NT2/D1 (cell line): ENCODE results near the gene RMI1.
A peak's percentile ranks its signal among the peaks of the same experiment; 100 is the strongest.

Source experiments
- DNase-seq: peaks from one replicate; pipeline ENCODE4 v3.0.0-alpha.2; 2011; ENCODE audit warnings: low read depth, low spot score
- H3K27me3 ChIP-seq: 2 replicates; pipeline ENCODE4 v1.6.0; 2011; ENCODE audit warnings: mild to moderate bottlenecking; ENCODE audit not compliant: insufficient read length, insufficient read depth
- H3K36me3 ChIP-seq: 2 replicates; pipeline ENCODE4 v1.6.1; 2011; ENCODE audit warnings: mild to moderate bottlenecking, low read length, mixed read lengths; ENCODE audit not compliant: insufficient read depth, insufficient read length
- H3K4me1 ChIP-seq: 2 replicates; pipeline ENCODE4 v1.5.1; 2011; ENCODE audit not compliant: insufficient read depth, insufficient read length
- H3K4me3 ChIP-seq: 2 replicates; pipeline ENCODE4 v1.5.1; 2011; ENCODE audit warnings: low read depth; ENCODE audit not compliant: insufficient read length
- H3K9ac ChIP-seq: 2 replicates; pipeline ENCODE4 v1.6.0; 2011; ENCODE audit warnings: low read depth; ENCODE audit not compliant: insufficient read length
- H3K9me3 ChIP-seq: 2 replicates; pipeline ENCODE4 v1.5.1; 2011; ENCODE audit warnings: mild to moderate bottlenecking, low read length; ENCODE audit not compliant: insufficient read depth
- SUZ12 ChIP-seq: IDR thresholded peaks from 2 replicates; pipeline ENCODE4 v1.6.1; 2011; ENCODE audit not compliant: insufficient read length, insufficient read depth; ENCODE audit errors: extremely low read depth
- YY1 ChIP-seq: IDR thresholded peaks from 2 replicates; pipeline ENCODE4 v1.6.1; 2011; ENCODE audit not compliant: insufficient read length, insufficient read depth
- ZNF274 ChIP-seq: IDR thresholded peaks from 2 replicates; pipeline ENCODE4 v1.6.1; 2011; ENCODE audit warnings: mild to moderate bottlenecking, low read depth, low read length

The RMI1 gene

GRCh38 chr9:83980395-83981125, at the start of gene RMI1:
TSS of gene RMI1 (plus strand) at chr9:83980805. CDS start at chr9:84000987, 20,182 bp downstream.
- no peaks in the 10 kb centered on the region for H3K9me3 ChIP-seq
- DNase-seq, result peak; percentile 98
- no peaks in the 10 kb centered on the region for H3K27me3 ChIP-seq
- no peaks in the 10 kb centered on the region for H3K4me1 ChIP-seq
- H3K36me3 ChIP-seq, result peaks cover 43% of the 10 kb centered on the region
- TF ChIP-seq YY1 (peak; percentile 73), SUZ12 (no peak)
- H3K9ac ChIP-seq, result peak within 1 kb of the TSS; percentile 100
- H3K4me3 ChIP-seq, result peak within 1 kb of the TSS; percentile 100

GRCh38 chr9:83930881-83931280, 49.7 kb upstream of the RMI1 start:
- Histone ChIP-seq H3K27me3 (no peaks in the 10 kb centered on the region), H3K36me3 (no peaks in the 10 kb centered on the region), H3K4me1 (no peaks in the 10 kb centered on the region), H3K4me3 (no peak overlapping the region), H3K9me3 (no peaks in the 10 kb centered on the region), H3K9ac (no peak overlapping the region)
- no peak for DNase-seq
- TF ChIP-seq YY1 (no peak), ZNF274 (no peak), SUZ12 (no peak)

GRCh38 chr9:83932011-83932410, 48.6 kb upstream of the RMI1 start:
- Histone ChIP-seq H3K9ac (no peak overlapping the region), H3K36me3 (no peaks in the 10 kb centered on the region), H3K9me3 (no peaks in the 10 kb centered on the region), H3K27me3 (no peaks in the 10 kb centered on the region), H3K4me3 (no peak overlapping the region), H3K4me1 (no peaks in the 10 kb centered on the region)
- no peak for TF ChIP-seq ZNF274
- no peak for TF ChIP-seq YY1
- DNase-seq, result no peak

GRCh38 chr9:83932851-83933250, 47.8 kb upstream of the RMI1 start:
- Histone ChIP-seq H3K9me3 (no peaks in the 10 kb centered on the region), H3K4me3 (no peak overlapping the region), H3K36me3 (peaks cover 2% of the 10 kb centered on the region), H3K9ac (no peak overlapping the region), H3K4me1 (no peaks in the 10 kb centered on the region), H3K27me3 (no peaks in the 10 kb centered on the region)
- TF ChIP-seq ZNF274, result no peak
- TF ChIP-seq SUZ12, result no peak
- no peak for TF ChIP-seq YY1
- DNase-seq, result no peak

GRCh38 chr9:83933790-83934189, 46.8 kb upstream of the RMI1 start:
- no peak overlapping the region for H3K4me3 ChIP-seq
- DNase-seq, result no peak
- no peak overlapping the region for H3K9ac ChIP-seq
- H3K36me3 ChIP-seq, result peaks cover 8% of the 10 kb centered on the region
- no peaks in the 10 kb centered on the region for H3K27me3 ChIP-seq
- no peaks in the 10 kb centered on the region for H3K4me1 ChIP-seq
- H3K9me3 ChIP-seq, result no peaks in the 10 kb centered on the region
- TF ChIP-seq SUZ12, result no peak
- TF ChIP-seq ZNF274, result no peak
- no peak for TF ChIP-seq YY1

- TF ChIP-seq ZNF274, result no peak
- TF ChIP-seq YY1, result no peak
- no peak for TF ChIP-seq SUZ12
- DNase-seq, result no peak
- Histone ChIP-seq H3K9me3 (no peaks in the 10 kb centered on the region), H3K4me1 (no peaks in the 10 kb centered on the region), H3K36me3 (peaks cover 15% of the 10 kb centered on the region), H3K4me3 (no peak overlapping the region), H3K9ac (no peak overlapping the region), H3K27me3 (no peaks in the 10 kb centered on the region)
These were observed 45.9 kb upstream of the RMI1 start for GRCh38 chr9:83934569-83935275.

- TF ChIP-seq SUZ12 (no peak), YY1 (no peak), ZNF274 (no peak)
- H3K4me1 ChIP-seq, result no peaks in the 10 kb centered on the region
- no peaks in the 10 kb centered on the region for H3K9me3 ChIP-seq
- H3K27me3 ChIP-seq, result no peaks in the 10 kb centered on the region
- H3K36me3 ChIP-seq, result peaks cover 20% of the 10 kb centered on the region
- H3K9ac ChIP-seq, result no peak overlapping the region
- no peak overlapping the region for H3K4me3 ChIP-seq
- no peak for DNase-seq
These were observed 45.2 kb upstream of the RMI1 start for GRCh38 chr9:83935276-83935935.
